GM12874 (cell line): ENCODE data around the gene KCNJ10.

Experiments used
- TF ChIP-seq, protein P1 (sequence below): IDR thresholded peaks from 2 replicates; pipeline ENCODE4 v1.5.1; 2011; ENCODE audit warnings: low read depth, mild to moderate bottlenecking, control low read depth, low read length, moderate library complexity; ENCODE audit not compliant: insufficient read depth

The KCNJ10 gene

DNA sequence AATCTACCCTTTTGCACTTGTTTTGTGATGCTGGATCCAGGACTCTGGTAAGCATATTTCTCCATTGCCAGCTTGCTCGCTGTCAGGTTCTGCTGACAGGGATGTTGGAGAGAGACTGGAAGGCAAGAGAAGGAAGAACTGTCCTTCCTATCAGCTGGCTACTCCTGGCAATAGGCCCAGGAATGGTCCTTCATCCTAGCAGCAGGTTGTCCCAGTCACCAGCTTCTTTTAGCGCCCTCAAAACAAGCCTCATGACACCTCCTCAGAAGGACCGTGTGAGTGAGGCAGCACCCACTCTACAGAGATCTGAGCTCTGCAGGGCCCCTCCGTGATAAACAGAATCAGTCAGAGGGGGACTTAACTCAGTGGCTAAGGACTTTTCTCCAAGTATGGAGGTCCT is 82.8 kb downstream of the KCNJ10 start:
- TF ChIP-seq, protein P1, sequence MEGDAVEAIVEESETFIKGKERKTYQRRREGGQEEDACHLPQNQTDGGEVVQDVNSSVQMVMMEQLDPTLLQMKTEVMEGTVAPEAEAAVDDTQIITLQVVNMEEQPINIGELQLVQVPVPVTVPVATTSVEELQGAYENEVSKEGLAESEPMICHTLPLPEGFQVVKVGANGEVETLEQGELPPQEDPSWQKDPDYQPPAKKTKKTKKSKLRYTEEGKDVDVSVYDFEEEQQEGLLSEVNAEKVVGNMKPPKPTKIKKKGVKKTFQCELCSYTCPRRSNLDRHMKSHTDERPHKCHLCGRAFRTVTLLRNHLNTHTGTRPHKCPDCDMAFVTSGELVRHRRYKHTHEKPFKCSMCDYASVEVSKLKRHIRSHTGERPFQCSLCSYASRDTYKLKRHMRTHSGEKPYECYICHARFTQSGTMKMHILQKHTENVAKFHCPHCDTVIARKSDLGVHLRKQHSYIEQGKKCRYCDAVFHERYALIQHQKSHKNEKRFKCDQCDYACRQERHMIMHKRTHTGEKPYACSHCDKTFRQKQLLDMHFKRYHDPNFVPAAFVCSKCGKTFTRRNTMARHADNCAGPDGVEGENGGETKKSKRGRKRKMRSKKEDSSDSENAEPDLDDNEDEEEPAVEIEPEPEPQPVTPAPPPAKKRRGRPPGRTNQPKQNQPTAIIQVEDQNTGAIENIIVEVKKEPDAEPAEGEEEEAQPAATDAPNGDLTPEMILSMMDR: no peak

DNA sequence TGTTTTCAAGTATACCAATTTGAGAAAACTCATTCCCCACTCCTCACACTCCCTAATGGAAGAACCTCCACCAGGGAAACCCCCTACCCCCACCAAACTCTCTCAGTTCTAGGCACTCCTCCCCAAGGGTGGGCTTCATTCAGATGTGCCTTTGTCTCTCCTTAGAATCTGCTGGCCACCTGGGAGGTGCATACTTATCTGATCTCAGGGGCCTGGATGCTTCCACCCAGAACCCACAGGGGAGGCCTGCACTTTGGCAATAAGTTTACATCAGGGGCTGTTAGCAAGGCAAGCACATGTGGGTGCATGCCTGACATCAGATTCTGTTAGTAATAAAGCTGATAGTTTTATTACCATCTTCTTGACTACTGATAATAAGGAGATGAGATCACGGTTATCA is 83.4 kb downstream of the KCNJ10 start:
- TF ChIP-seq, protein P1: no peak

DNA sequence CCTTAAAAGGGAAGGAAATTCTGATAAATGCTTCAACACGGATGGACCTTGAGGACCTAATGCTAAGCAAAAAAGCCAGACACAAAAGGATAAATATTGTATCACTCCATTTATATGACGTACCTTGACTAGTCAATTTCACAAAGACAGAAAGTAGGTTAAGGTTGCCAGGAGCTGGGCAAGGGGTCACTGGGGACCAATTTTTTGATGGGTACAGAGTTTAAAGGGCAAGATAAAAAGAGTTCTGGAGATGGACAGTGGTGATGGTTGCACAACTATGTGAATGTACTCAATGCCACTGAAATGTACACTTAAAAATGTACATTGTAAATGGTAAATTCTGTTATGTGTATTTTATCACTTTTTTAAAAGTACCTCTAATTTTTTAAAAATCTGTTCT is 83.9 kb downstream of the KCNJ10 start:
- TF ChIP-seq, protein P1: no peak

DNA sequence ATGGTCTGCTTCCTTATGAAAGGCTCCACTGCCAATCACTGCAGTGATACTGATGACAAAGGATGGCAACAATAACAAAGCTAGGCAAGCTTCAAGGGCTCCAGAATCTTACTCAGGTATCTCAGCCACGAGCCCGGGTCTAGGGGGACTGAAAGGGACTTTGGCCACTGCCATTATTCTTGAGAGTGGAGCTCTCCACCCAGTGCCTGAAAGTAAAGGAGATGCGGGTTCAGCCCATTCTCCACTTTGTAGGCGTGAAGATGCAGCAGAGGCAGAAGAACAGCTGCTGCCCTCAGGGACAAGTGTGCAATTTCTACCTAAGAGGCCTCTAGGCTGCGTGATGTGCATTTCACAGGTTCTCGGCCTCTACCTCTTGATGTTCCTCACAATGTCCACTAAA is 84.5 kb downstream of the KCNJ10 start:
- TF ChIP-seq, protein P1: no peak

DNA sequence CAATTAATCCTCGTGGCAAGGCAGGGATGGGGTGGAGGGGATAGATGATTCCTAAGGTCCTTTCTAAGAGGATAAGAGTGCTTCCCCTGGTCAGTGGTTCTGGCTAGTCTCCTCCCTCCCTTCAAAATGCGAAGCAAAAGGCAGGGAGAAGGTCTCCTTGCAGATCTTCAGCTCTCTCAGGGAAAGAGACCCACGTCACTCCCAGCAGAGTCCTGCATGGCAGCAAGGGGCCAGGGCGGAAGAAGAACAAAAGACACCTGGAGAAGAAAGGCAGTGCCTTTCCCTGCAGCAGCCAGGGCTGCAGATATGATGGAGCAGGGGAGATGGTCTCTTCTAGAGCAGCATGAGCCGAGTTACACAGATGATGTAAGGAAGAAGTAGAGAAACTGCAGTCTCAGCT is 86.3 kb downstream of the KCNJ10 start:
- TF ChIP-seq, protein P1: no peak

DNA sequence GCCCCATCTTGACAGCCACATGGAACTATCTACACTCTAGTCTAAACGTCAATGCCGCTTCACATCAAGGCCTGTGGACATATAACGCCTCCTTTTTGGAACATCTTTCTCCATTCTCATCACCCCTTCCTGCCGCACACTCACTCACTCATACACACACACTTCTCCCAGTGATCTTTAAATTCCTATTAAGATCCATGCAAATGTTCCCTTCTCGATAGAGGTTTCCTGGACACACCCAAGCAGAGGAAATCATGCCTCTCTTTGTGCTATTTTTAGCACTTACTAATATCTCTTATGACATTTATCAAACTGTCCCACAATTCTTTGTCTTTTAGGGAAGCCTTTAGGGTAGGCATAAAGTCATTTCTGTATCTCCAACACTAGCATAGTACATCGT is 87.7 kb downstream of the KCNJ10 start:
- TF ChIP-seq, protein P1: no peak

DNA sequence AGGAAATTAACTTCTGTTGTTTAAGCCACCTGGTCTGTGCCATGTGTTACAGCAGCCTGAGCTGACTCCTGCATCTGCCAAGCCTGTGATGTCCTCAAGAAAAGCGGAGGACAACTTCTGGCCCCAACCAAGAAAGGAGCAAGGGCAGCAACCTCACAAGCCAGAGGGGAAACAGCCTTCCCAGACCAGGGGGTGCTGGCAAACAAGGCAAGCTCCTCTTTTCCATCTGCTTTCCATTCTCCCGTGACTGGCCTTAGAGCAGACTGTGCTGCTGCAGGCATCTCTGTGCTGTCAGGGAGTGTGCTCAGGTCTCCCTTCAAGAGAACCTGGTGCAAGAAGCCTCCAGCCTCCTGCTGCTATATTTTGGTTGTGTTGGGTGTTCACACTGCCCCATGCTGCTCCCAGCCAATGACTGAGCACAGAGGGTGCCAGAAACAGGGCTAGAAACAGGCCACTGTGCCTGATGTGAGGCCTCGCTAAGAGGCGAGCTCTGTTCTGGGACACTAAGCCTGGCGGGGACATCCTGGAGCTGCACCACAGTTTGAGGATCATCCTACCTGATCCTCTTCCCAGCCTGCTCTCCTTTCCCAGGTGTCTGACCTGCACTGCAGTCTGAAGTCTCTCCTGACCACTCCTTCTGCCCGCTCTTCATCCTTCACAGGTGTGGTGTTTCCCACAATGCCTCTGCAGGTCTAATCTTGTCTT is 88.5 kb downstream of the KCNJ10 start:
- TF ChIP-seq, protein P1: no peak

DNA sequence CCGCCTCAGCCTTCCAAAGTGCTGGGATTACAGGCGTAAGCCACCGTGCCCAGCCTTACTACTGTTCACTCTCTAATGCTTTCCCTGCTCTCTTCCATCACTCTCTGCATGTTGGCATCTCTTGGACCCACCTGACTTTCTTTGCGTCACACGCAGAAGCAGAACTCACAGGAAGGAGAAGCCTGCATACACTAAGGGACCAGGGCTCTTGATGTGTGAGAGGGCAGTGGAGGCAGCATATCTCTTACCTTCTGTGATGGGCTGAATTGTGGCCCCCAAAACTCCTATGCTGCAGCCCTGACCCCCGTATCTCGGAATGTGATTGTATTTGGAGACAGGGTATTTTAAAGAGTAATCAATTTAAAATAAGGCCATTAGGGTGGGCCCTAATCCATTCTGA is 89.2 kb downstream of the KCNJ10 start:
- TF ChIP-seq, protein P1: no peak
